HEK293 (cell line): ENCODE data around the gene CNPY4.

ENCODE experiments used
- CTCF ChIA-PET: fragments of 350-600 bp; formaldehyde crosslinking; extraction: SDS; loops from one replicate; lab custom pipeline; 2021; ENCODE audit warnings: antibody characterized with exemption; lab: Yijun Ruan, JAX
- POLR2A ChIA-PET: fragments of 300-600 bp; formaldehyde crosslinking; extraction: SDS; loops from one replicate; lab custom pipeline; 2020; ENCODE audit warnings: antibody characterized with exemption, inconsistent platforms; lab: Yijun Ruan, JAX
- H3K27ac ChIP-seq: fragments of 200-500 bp; sonication (Bioruptor generic); 2 replicates; pipeline ENCODE4 v1.5.1; 2014; ENCODE audit warnings: low read depth, low read length, control low read depth, inconsistent platforms; ENCODE audit errors: extremely low read depth
- H3K36me3 ChIP-seq, 2 experiments: fragments of 200-500 bp in 1 of 2; sonication (Bioruptor generic) in 1 of 2; 1 replicate in 1 of 2; 2 replicates in 1 of 2; pipeline ENCODE4 v1.5.1; 2014 to 2017; ENCODE audit warnings: inconsistent platforms in 2 of 2, low read length in 2 of 2; ENCODE audit not compliant: control insufficient read depth in 2 of 2, insufficient read depth in 1 of 2
- H3K4me1 ChIP-seq: fragments of 200-500 bp; sonication (Bioruptor generic); 2 replicates; pipeline ENCODE4 v1.5.1; 2014; ENCODE audit warnings: mild to moderate bottlenecking, low read length, inconsistent platforms; ENCODE audit not compliant: control insufficient read depth, insufficient read depth
- H3K4me3 ChIP-seq: 2 replicates; pipeline ENCODE4 v1.5.1; 2011; ENCODE audit warnings: low read depth, mild to moderate bottlenecking, control low read depth, low read length, moderate library complexity
- H3K9me3 ChIP-seq: fragments of 200-500 bp; sonication (Bioruptor generic); 2 replicates; pipeline ENCODE4 v1.5.1; 2014; ENCODE audit warnings: low read depth, low read length, inconsistent platforms; ENCODE audit not compliant: control insufficient read depth, insufficient read depth
- GFI1B ChIP-seq: fragments of 450-650 bp; formaldehyde crosslinking; IDR thresholded peaks from 2 replicates; pipeline ENCODE4 v1.5.1; 2016; ENCODE audit warnings: missing biosample characterization, missing genetic modification characterization
- MEIS1 ChIP-seq: sonication (generic); formaldehyde crosslinking; IDR thresholded peaks from 2 replicates; pipeline ENCODE4 v1.8.1; 2022; ENCODE audit warnings: missing genetic modification reagents, mild to moderate bottlenecking, borderline replicate concordance
- REPIN1 ChIP-seq: fragments of 450-650 bp; formaldehyde crosslinking; IDR thresholded peaks from 2 replicates; pipeline ENCODE4 v1.5.1; 2017; ENCODE audit warnings: missing biosample characterization, missing genetic modification characterization, low read depth
- SCRT1 ChIP-seq: fragments of 450-650 bp; formaldehyde crosslinking; IDR thresholded peaks from 2 replicates; pipeline ENCODE4 v1.5.1; 2016; ENCODE audit warnings: missing biosample characterization, missing genetic modification characterization, borderline replicate concordance
- ZFHX2 ChIP-seq: fragments of 450-650 bp; formaldehyde crosslinking; conservative IDR thresholded peaks from 2 replicates; pipeline ENCODE4 v1.5.1; 2016; ENCODE audit warnings: missing biosample characterization, missing genetic modification characterization
- ZNF121 ChIP-seq: fragments of 450-650 bp; formaldehyde crosslinking; IDR thresholded peaks from 2 replicates; pipeline ENCODE4 v1.5.1; 2016; ENCODE audit warnings: missing biosample characterization, missing genetic modification characterization
- ZNF404 ChIP-seq: fragments of 450-650 bp; formaldehyde crosslinking; IDR thresholded peaks from 2 replicates; pipeline ENCODE4 v1.5.1; 2017; ENCODE audit warnings: missing biosample characterization, missing genetic modification characterization
- ZNF473 ChIP-seq: fragments of 450-650 bp; formaldehyde crosslinking; IDR thresholded peaks from 2 replicates; pipeline ENCODE4 v1.5.1; 2017; ENCODE audit warnings: missing biosample characterization, missing genetic modification characterization
- ZNF521 ChIP-seq: fragments of 450-650 bp; formaldehyde crosslinking; IDR thresholded peaks from 2 replicates; pipeline ENCODE4 v1.5.1; 2017; ENCODE audit warnings: missing biosample characterization, mild to moderate bottlenecking, missing genetic modification characterization
- ZNF621 ChIP-seq: fragments of 450-650 bp; formaldehyde crosslinking; IDR thresholded peaks from 2 replicates; pipeline ENCODE4 v1.5.1; 2017; ENCODE audit warnings: missing biosample characterization, missing genetic modification characterization
- ZNF654 ChIP-seq: fragments of 450-650 bp; formaldehyde crosslinking; IDR thresholded peaks from 2 replicates; pipeline ENCODE4 v1.5.1; 2016; ENCODE audit warnings: low read depth, missing biosample characterization, missing genetic modification characterization
- ZNF670 ChIP-seq: fragments of 450-650 bp; formaldehyde crosslinking; IDR thresholded peaks from 2 replicates; pipeline ENCODE4 v1.5.1; 2016; ENCODE audit warnings: missing biosample characterization, missing genetic modification characterization, low read depth
- ZNF792 ChIP-seq: fragments of 450-650 bp; formaldehyde crosslinking; IDR thresholded peaks from 2 replicates; pipeline ENCODE4 v1.5.1; 2016; ENCODE audit warnings: missing biosample characterization, missing genetic modification characterization
- TF ChIP-seq, protein P1 (sequence below): fragments of 450-650 bp; formaldehyde crosslinking; IDR thresholded peaks from 2 replicates; pipeline ENCODE4 v1.5.1; 2017; ENCODE audit warnings: missing biosample characterization, missing genetic modification characterization
- TF ChIP-seq, protein P2 (sequence below): fragments of 450-650 bp; formaldehyde crosslinking; IDR thresholded peaks from 2 replicates; pipeline ENCODE4 v1.5.1; 2016; ENCODE audit warnings: missing biosample characterization, missing genetic modification characterization
- TF ChIP-seq, protein P3 (sequence below): fragments of 450-650 bp; formaldehyde crosslinking; IDR thresholded peaks from 2 replicates; pipeline ENCODE4 v1.5.1; 2016; ENCODE audit warnings: missing biosample characterization, missing genetic modification characterization
- TF ChIP-seq, protein P4 (sequence below): fragments of 450-650 bp; formaldehyde crosslinking; IDR thresholded peaks from 2 replicates; pipeline ENCODE4 v1.5.1; 2016; ENCODE audit warnings: missing biosample characterization, missing genetic modification characterization
- TF ChIP-seq, protein P5 (sequence below): fragments of 450-650 bp; formaldehyde crosslinking; IDR thresholded peaks from 2 replicates; pipeline ENCODE4 v1.5.1; 2016; ENCODE audit warnings: missing biosample characterization, missing genetic modification characterization
- TF ChIP-seq, protein P6 (sequence below): fragments of 450-650 bp; formaldehyde crosslinking; IDR thresholded peaks from 2 replicates; pipeline ENCODE4 v1.5.1; 2016; ENCODE audit warnings: missing biosample characterization, missing genetic modification characterization

Gene CNPY4

DNA sequence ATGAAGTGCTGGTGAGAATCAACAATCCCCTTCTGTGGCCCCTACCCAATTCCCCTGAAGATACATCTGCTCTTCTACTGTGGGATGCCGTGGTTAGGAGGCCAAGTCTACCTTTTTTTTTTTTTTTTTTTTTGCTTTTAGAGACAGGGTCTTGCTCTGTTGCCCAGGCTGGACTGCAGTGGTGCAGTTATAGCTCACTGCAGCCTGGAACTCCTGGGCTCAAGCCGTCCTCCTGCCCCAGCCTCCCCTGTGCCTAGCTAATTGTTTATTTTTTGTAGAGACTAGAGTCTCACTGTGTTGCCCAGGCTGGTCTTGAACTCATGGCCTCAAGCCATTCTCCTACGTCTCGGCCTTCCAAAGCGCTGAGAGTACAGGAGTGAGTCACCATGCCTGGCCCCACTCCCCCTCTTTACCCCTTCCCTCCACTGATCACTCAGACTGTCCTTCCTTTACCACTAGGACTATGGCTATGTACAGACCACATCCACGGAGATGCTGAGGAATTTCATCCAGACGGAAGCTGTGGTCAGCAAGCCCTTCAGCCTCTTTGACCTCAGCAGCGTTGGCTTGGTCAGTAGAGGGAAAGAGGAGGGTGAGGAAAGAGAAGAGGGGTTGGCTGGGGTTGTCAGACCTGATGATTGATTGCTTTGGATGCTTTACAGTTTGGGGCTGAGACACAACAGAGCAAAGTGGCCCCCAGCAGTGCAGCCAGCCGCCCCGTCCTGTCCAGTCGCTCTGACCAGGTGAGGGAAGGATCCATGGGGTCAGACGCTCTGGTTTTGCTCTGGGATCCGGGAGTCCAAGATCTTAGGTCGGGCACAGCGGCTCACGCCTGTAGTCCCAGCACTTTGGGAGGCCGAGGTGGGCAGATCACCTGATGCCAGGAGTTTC lies 16.2 kb upstream of the CNPY4 start:
- Histone ChIP-seq H3K4me3 (no peak overlapping the region), H3K4me1 (no peaks in the 10 kb centered on the region), H3K27ac (peak overlapping the region; percentile 99; the same call in 1 of the 2 replicates), H3K9me3 (no peaks in the 10 kb centered on the region), H3K36me3 (peaks cover 25 to 63% of the 10 kb centered on the region in 2 experiments)
- CTCF ChIA-PET = interaction anchor here (0.6 to 1.7 kb wide), 5 partner anchors 25 to 85 kb away, joined by 3 to 10 read pairs (median 5); no protein-coding TSS in a partner anchor
- peak; percentile 87 for TF ChIP-seq ZNF121 (tag by site-specific recombination)
- TF ChIP-seq, protein P1, sequence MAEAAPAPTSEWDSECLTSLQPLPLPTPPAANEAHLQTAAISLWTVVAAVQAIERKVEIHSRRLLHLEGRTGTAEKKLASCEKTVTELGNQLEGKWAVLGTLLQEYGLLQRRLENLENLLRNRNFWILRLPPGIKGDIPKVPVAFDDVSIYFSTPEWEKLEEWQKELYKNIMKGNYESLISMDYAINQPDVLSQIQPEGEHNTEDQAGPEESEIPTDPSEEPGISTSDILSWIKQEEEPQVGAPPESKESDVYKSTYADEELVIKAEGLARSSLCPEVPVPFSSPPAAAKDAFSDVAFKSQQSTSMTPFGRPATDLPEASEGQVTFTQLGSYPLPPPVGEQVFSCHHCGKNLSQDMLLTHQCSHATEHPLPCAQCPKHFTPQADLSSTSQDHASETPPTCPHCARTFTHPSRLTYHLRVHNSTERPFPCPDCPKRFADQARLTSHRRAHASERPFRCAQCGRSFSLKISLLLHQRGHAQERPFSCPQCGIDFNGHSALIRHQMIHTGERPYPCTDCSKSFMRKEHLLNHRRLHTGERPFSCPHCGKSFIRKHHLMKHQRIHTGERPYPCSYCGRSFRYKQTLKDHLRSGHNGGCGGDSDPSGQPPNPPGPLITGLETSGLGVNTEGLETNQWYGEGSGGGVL (tag by site-specific recombination) = peak; percentile 39
- TF ChIP-seq, protein P2, sequence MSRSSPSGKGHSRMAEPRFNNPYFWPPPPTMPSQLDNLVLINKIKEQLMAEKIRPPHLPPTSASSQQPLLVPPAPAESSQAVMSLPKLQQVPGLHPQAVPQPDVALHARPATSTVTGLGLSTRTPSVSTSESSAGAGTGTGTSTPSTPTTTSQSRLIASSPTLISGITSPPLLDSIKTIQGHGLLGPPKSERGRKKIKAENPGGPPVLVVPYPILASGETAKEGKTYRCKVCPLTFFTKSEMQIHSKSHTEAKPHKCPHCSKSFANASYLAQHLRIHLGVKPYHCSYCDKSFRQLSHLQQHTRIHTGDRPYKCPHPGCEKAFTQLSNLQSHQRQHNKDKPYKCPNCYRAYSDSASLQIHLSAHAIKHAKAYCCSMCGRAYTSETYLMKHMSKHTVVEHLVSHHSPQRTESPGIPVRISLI (tag by site-specific recombination) = 0 out of 2 replicates have a peak, but pooled peaks have one; percentile 23
- TF ChIP-seq, protein P3, sequence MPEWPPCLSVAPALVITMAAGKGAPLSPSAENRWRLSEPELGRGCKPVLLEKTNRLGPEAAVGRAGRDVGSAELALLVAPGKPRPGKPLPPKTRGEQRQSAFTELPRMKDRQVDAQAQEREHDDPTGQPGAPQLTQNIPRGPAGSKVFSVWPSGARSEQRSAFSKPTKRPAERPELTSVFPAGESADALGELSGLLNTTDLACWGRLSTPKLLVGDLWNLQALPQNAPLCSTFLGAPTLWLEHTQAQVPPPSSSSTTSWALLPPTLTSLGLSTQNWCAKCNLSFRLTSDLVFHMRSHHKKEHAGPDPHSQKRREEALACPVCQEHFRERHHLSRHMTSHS (tag by site-specific recombination) = no peak
- POLR2A ChIA-PET = interaction anchor here (0.7 to 4.4 kb wide), 6 partner anchors 10 to 1850 kb away, joined by 4 to 115 read pairs (median 35); partner anchors contain the start of genes CNPY4, COPS6, MBLAC1 and TAF6

DNA sequence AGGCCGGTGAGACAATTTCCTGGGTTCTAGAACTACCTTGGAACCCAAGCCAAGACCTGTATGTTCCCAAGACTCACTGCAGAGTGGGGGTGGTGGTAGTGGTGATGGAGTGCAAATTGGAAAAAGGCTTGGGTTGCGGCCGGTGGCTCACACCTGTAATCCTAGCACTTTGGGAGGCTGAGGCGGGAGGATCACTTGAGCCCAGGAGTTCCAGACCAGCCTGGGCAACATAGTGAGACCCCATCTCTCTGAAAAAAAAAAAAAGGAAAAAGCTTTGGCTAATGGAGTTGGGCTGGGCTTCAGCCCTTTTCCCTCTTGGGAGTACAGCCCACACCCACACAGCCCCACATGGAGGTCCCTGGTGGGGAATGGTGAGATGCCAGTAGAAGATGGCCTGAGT lies 13.9 kb upstream of the CNPY4 start:
- Histone ChIP-seq H3K9me3 (no peaks in the 10 kb centered on the region), H3K4me1 (no peaks in the 10 kb centered on the region), H3K27ac (no peak overlapping the region), H3K36me3 (peaks cover 16 to 60% of the 10 kb centered on the region in 2 experiments), H3K4me3 (no peak overlapping the region)
- POLR2A ChIA-PET = no interaction called here
- CTCF ChIA-PET = no interaction called here
- TF ChIP-seq ZNF121 (tag by site-specific recombination) (peak; percentile 84), ZNF654 (tag by site-specific recombination) (no peak), ZNF792 (no peak), ZFHX2 (tag by site-specific recombination) (no peak), MEIS1 (CRISPR knock-in tag) (no peak)

DNA sequence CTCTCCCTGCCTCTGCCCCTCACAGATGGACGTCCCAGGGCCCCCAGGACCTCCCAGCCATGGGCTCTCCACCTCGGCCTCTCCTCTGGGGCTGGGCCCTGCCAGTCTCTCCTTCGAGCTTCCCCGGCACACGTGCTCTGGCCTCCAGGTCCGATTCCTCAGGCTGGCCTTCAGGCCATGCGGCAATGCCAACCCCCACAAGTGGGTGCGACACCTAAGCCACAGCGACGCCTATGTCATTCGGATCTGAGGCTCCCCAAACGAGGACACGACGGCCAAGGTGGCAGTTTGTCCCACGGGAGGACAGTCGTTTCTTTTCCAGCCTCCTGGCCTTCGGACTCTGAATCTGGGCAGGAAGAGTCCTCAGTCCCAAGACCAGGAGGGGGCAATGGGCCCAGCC lies 12.8 kb upstream of the CNPY4 start:
- H3K27ac ChIP-seq = no peak overlapping the region
- H3K9me3 ChIP-seq = no peaks in the 10 kb centered on the region
- CTCF ChIA-PET = no interaction called here
- H3K4me1 ChIP-seq = no peaks in the 10 kb centered on the region
- POLR2A ChIA-PET = no interaction called here
- no peak overlapping the region for H3K4me3 ChIP-seq
- peaks cover 20 to 69% of the 10 kb centered on the region in 2 experiments for H3K36me3 ChIP-seq
- TF ChIP-seq REPIN1 (tag by site-specific recombination) = no peak
- TF ChIP-seq SCRT1 (tag by site-specific recombination) = no peak
- TF ChIP-seq ZFHX2 (tag by site-specific recombination) = no peak
- no peak for TF ChIP-seq ZNF521 (tag by site-specific recombination)
- TF ChIP-seq, protein P4, sequence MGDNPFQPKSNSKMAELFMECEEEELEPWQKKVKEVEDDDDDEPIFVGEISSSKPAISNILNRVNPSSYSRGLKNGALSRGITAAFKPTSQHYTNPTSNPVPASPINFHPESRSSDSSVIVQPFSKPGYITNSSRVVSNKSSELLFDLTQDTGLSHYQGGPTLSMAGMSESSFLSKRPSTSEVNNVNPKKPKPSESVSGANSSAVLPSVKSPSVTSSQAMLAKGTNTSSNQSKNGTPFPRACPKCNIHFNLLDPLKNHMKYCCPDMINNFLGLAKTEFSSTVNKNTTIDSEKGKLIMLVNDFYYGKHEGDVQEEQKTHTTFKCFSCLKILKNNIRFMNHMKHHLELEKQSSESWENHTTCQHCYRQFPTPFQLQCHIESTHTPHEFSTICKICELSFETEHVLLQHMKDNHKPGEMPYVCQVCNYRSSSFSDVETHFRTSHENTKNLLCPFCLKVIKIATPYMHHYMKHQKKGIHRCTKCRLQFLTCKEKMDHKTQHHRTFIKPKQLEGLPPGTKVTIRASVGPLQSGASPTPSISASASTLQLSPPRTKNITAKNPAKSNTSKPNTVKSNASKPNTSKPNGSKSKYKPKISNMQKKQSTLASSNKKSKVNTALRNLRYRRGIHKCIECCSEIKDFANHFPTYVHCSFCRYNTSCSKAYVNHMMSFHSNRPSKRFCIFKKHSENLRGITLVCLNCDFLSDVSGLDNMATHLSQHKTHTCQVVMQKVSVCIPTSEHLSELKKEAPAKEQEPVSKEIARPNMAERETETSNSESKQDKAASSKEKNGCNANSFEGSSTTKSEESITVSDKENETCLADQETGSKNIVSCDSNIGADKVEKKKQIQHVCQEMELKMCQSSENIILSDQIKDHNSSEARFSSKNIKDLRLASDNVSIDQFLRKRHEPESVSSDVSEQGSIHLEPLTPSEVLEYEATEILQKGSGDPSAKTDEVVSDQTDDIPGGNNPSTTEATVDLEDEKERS (tag by site-specific recombination) = no peak
- TF ChIP-seq ZNF404 (tag by site-specific recombination) = no peak
- TF ChIP-seq, protein P5, sequence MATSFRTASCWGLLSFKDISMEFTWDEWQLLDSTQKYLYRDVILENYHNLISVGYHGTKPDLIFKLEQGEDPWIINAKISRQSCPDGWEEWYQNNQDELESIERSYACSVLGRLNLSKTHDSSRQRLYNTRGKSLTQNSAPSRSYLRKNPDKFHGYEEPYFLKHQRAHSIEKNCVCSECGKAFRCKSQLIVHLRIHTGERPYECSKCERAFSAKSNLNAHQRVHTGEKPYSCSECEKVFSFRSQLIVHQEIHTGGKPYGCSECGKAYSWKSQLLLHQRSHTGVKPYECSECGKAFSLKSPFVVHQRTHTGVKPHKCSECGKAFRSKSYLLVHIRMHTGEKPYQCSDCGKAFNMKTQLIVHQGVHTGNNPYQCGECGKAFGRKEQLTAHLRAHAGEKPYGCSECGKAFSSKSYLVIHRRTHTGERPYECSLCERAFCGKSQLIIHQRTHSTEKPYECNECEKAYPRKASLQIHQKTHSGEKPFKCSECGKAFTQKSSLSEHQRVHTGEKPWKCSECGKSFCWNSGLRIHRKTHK (tag by site-specific recombination) = no peak
- no peak for TF ChIP-seq ZNF473 (tag by site-specific recombination)
- TF ChIP-seq ZNF621 (tag by site-specific recombination) = no peak
- TF ChIP-seq, protein P6, sequence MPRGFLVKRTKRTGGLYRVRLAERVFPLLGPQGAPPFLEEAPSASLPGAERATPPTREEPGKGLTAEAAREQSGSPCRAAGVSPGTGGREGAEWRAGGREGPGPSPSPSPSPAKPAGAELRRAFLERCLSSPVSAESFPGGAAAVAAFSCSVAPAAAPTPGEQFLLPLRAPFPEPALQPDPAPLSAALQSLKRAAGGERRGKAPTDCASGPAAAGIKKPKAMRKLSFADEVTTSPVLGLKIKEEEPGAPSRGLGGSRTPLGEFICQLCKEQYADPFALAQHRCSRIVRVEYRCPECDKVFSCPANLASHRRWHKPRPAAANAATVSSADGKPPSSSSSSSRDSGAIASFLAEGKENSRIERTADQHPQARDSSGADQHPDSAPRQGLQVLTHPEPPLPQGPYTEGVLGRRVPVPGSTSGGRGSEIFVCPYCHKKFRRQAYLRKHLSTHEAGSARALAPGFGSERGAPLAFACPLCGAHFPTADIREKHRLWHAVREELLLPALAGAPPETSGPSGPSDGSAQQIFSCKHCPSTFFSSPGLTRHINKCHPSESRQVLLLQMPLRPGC = no peak
- TF ChIP-seq ZNF670 = no peak
- no peak for TF ChIP-seq GFI1B (tag by site-specific recombination)
